IMR-90 (cell line): ENCODE data around the gene GRAMD1A. TPM values are rescaled to one million over a fixed set of nuclear protein-coding genes. Genes with fewer than 3 reads are reported as not detected.

Experiments used
- ATAC-seq: fragments of 200-7000 bp; cut with Tn5 transposase; 2 replicates; pipeline ENCODE4 v1.9.1; 2020; ENCODE audit warnings: low read depth, mild to moderate bottlenecking, moderate library complexity
- BruUV-seq: library from RNA; stranded (reverse); fragments of 400-500 nt; replicated peaks from 2 replicates; lab custom pipeline; 2021; lab: Mats Ljungman, UMichigan
- CTCF ChIA-PET: fragments of 300-600 bp; formaldehyde crosslinking; extraction: SDS; loops from one replicate; lab custom pipeline; 2021; ENCODE audit warnings: antibody characterized with exemption; lab: Yijun Ruan, JAX
- POLR2A ChIA-PET: fragments of 300-600 bp; sonication (Branson Sonifier 250); formaldehyde crosslinking; loops from one replicate; lab custom pipeline; 2022; ENCODE audit warnings: antibody characterized with exemption; ENCODE audit not compliant: unreplicated experiment; lab: Charles Lee
- DNase-seq: peaks from one replicate; pipeline ENCODE4 v3.0.0; 2013
- H2AFZ ChIP-seq: replicated peaks from 2 replicates; pipeline ENCODE3; 2013; ENCODE audit warnings: low read length, mild to moderate bottlenecking; ENCODE audit not compliant: poor library complexity
- H2AK5ac ChIP-seq: 2 replicates; pipeline ENCODE4 v1.6.1; 2013; ENCODE audit warnings: low read depth, low read length, inconsistent platforms
- H2AK9ac ChIP-seq: replicated peaks from 2 replicates; pipeline ENCODE3; 2013; ENCODE audit warnings: mild to moderate bottlenecking, low read depth, low read length, moderate library complexity; ENCODE audit not compliant: poor library complexity
- H2BK120ac ChIP-seq: 2 replicates; pipeline ENCODE4 v1.6.1; 2013; ENCODE audit warnings: low read depth, low read length, inconsistent platforms
- H2BK15ac ChIP-seq: 3 replicates; pipeline ENCODE4 v1.6.1; 2013; ENCODE audit warnings: low read depth, low read length, inconsistent platforms
- H2BK20ac ChIP-seq: 2 replicates; pipeline ENCODE4 v1.6.1; 2013; ENCODE audit warnings: low read depth, mild to moderate bottlenecking, inconsistent platforms, low read length, moderate library complexity
- H2BK5ac ChIP-seq: 2 replicates; pipeline ENCODE4 v1.6.1; 2013; ENCODE audit warnings: mild to moderate bottlenecking, low read depth, low read length, inconsistent platforms; ENCODE audit not compliant: poor library complexity, severe bottlenecking
- H3K14ac ChIP-seq: replicated peaks from 2 replicates; pipeline ENCODE4 v1.6.1; 2013; ENCODE audit warnings: low read depth, low read length, inconsistent platforms
- H3K18ac ChIP-seq: 2 replicates; pipeline ENCODE4 v1.6.1; 2013; ENCODE audit warnings: low read depth, low read length, control low read depth
- H3K23ac ChIP-seq: 2 replicates; pipeline ENCODE4 v1.6.1; 2013; ENCODE audit warnings: low read depth, low read length, inconsistent platforms
- H3K27ac ChIP-seq: 2 replicates; pipeline ENCODE4 v1.5.1; 2013; ENCODE audit warnings: mild to moderate bottlenecking, control low read depth, low read length; ENCODE audit not compliant: insufficient read depth
- H3K27me3 ChIP-seq: 2 replicates; pipeline ENCODE4 v1.6.1; 2013; ENCODE audit warnings: low read length; ENCODE audit not compliant: control insufficient read depth, insufficient read depth
- H3K36me3 ChIP-seq: 2 replicates; pipeline ENCODE4 v1.6.1; 2013; ENCODE audit warnings: low read length, mixed read lengths; ENCODE audit not compliant: control insufficient read depth, insufficient read depth
- H3K4ac ChIP-seq: 2 replicates; pipeline ENCODE4 v1.6.1; 2013; ENCODE audit warnings: low read depth, low read length, inconsistent platforms
- H3K4me1 ChIP-seq: 2 replicates; pipeline ENCODE4 v1.6.1; 2013; ENCODE audit warnings: low read length, mixed read lengths; ENCODE audit not compliant: control insufficient read depth, insufficient read depth
- H3K4me2 ChIP-seq: 2 replicates; pipeline ENCODE4 v1.6.1; 2013; ENCODE audit warnings: low read depth, mild to moderate bottlenecking, control low read depth, low read length, moderate library complexity
- H3K4me3 ChIP-seq: 2 replicates; pipeline ENCODE4 v1.5.1; 2013; ENCODE audit warnings: low read depth, mild to moderate bottlenecking, control low read depth, low read length, moderate library complexity; ENCODE audit not compliant: insufficient read depth
- H3K56ac ChIP-seq: 2 replicates; pipeline ENCODE4 v1.6.1; 2013; ENCODE audit warnings: low read length, inconsistent platforms; ENCODE audit not compliant: insufficient read depth; ENCODE audit errors: extremely low read depth
- H3K79me1 ChIP-seq, 2 experiments: 2 replicates each; pipeline ENCODE4 v1.6.1; 2013; ENCODE audit warnings: low read length in 2 of 2, inconsistent platforms in 1 of 2, low read depth in 1 of 2
- H3K9ac ChIP-seq: 2 replicates; pipeline ENCODE4 v1.6.1; 2013; ENCODE audit warnings: low read depth, low read length, control low read depth
- H3K9me1 ChIP-seq: 2 replicates; pipeline ENCODE4 v1.6.1; 2013; ENCODE audit warnings: low read length, inconsistent platforms; ENCODE audit not compliant: insufficient read depth
- H3K9me3 ChIP-seq: 2 replicates; pipeline ENCODE4 v1.6.1; 2013; ENCODE audit warnings: low read length; ENCODE audit not compliant: control insufficient read depth, insufficient read depth
- H4K20me1 ChIP-seq: 2 replicates; pipeline ENCODE4 v1.6.1; 2013; ENCODE audit warnings: low read length, inconsistent platforms; ENCODE audit not compliant: insufficient read depth
- H4K5ac ChIP-seq: 2 replicates; pipeline ENCODE4 v1.6.1; 2013; ENCODE audit warnings: mild to moderate bottlenecking, low read depth, low read length, control low read depth
- H4K8ac ChIP-seq, 2 experiments: 2 replicates each; pipeline ENCODE4 v1.6.1; 2013; ENCODE audit warnings: low read depth in 2 of 2, low read length in 2 of 2, control low read depth in 1 of 2, inconsistent platforms in 1 of 2
- H4K91ac ChIP-seq: 2 replicates; pipeline ENCODE4 v1.6.1; 2013; ENCODE audit warnings: low read depth, low read length, inconsistent platforms; ENCODE audit not compliant: insufficient read depth
- BHLHE40 ChIP-seq: fragments of 150-350 bp; IDR thresholded peaks from 2 replicates; pipeline ENCODE4 v1.6.1; 2016; ENCODE audit warnings: mild to moderate bottlenecking, low read depth, low read length
- CEBPB ChIP-seq: IDR thresholded peaks from 2 replicates; pipeline ENCODE4 v1.6.1; 2012; ENCODE audit warnings: low read depth, low read length, improper control_type of control experiment
- CHD1 ChIP-seq: IDR thresholded peaks from 2 replicates; pipeline ENCODE4 v1.6.1; 2012; ENCODE audit warnings: low read depth, low read length, improper control_type of control experiment
- FOS ChIP-seq: fragments of 150-350 bp; IDR thresholded peaks from 2 replicates; pipeline ENCODE4 v1.6.1; 2016; ENCODE audit warnings: low read depth, low read length
- MAFK ChIP-seq: IDR thresholded peaks from 2 replicates; pipeline ENCODE4 v1.6.1; 2012; ENCODE audit warnings: low read depth, low read length, improper control_type of control experiment
- MAZ ChIP-seq: IDR thresholded peaks from 2 replicates; pipeline ENCODE4 v1.6.1; 2012; ENCODE audit warnings: low read depth, mild to moderate bottlenecking, low read length, improper control_type of control experiment, moderate library complexity, borderline replicate concordance
- MXI1 ChIP-seq: IDR thresholded peaks from 2 replicates; pipeline ENCODE4 v1.6.1; 2012; ENCODE audit warnings: low read depth, mild to moderate bottlenecking, low read length, moderate library complexity, borderline replicate concordance
- NFE2L2 ChIP-seq: fragments of 150-350 bp; IDR thresholded peaks from 2 replicates; pipeline ENCODE4 v1.6.1; 2016; ENCODE audit warnings: low read depth, mild to moderate bottlenecking, low read length
- POLR2A ChIP-seq: IDR thresholded peaks from 2 replicates; pipeline ENCODE4 v1.6.1; 2012; ENCODE audit warnings: mild to moderate bottlenecking, low read depth, low read length
- RCOR1 ChIP-seq: IDR thresholded peaks from 2 replicates; pipeline ENCODE4 v1.6.1; 2012; ENCODE audit warnings: mild to moderate bottlenecking, low read length, improper control_type of control experiment; ENCODE audit not compliant: insufficient replicate concordance
- RFX5 ChIP-seq: IDR thresholded peaks from 2 replicates; pipeline ENCODE4 v1.8.0; 2012; ENCODE audit warnings: low read depth, mild to moderate bottlenecking, low read length, moderate library complexity
- SMC3 ChIP-seq: fragments of 150-350 bp; IDR thresholded peaks from 2 replicates; pipeline ENCODE4 v1.6.1; 2016; ENCODE audit warnings: low read depth, mild to moderate bottlenecking, antibody characterized with exemption, low read length, moderate library complexity
- WGBS, 2 experiments: methylation state at CpG; one replicate each; pipeline versions ENCODE4 v1.1.5 to v1.1.7; 2013; ENCODE audit warnings: missing lambda C conversion rate in 2 of 2; ENCODE audit not compliant: insufficient read length in 1 of 2; ENCODE audit errors: extremely low coverage in 2 of 2; 5-methylcytosine and 5-hydroxymethylcytosine counted together
- dilution Hi-C: fragments of 300-500 bp; cut with HindIII; formaldehyde crosslinking; loops from one replicate; pipeline ENCODE4 v1.14.3; 2018; ENCODE audit warnings: low sequenced_read_pairs; ENCODE audit not compliant: unreplicated experiment
- in situ Hi-C: fragments of 300-500 bp; cut with MboI; formaldehyde crosslinking; loops from 3 replicates; pipeline ENCODE4 v1.14.3; 2019; ENCODE audit warnings: low sequenced_read_pairs, inconsistent platforms, mixed read lengths
- intact Hi-C: fragments of 100-400 bp; cut with micrococcal nuclease; formaldehyde crosslinking; loops from 2 replicates; pipeline ENCODE4 v1.10.0; 2022
- polyA plus RNA-seq, 3 experiments: library from polyadenylated mRNA; depleted of rRNA; stranded (reverse); fragments of >200 nt; gene quantifications; 2 replicates each; pipeline ENCODE4 v1.2.3, GENCODE V29; 2012; ENCODE audit warnings: low replicate concordance in 1 of 3
- total RNA-seq: library from RNA; depleted of rRNA; stranded (reverse); fragments of >200 nt; gene quantifications from 2 replicates; pipeline ENCODE4 v1.2.3, GENCODE V29; 2012
- TF ChIP-seq, protein P1 (sequence below): fragments of 150-350 bp; IDR thresholded peaks from 2 replicates; pipeline ENCODE4 v1.6.1; 2017; ENCODE audit warnings: mild to moderate bottlenecking, antibody characterized with exemption, low read length, low read depth
- TF ChIP-seq, protein P2 (sequence below): fragments of 150-350 bp; IDR thresholded peaks from 2 replicates; pipeline ENCODE4 v1.6.1; 2016; ENCODE audit warnings: low read depth, mild to moderate bottlenecking, low read length, moderate library complexity, borderline replicate concordance

GRAMD1A gene
- total and polyA plus RNA-seq, 2 of the 4 experiments (the other 2 are of a cell fraction) = 11.1 to 63.0 TPM

DNA sequence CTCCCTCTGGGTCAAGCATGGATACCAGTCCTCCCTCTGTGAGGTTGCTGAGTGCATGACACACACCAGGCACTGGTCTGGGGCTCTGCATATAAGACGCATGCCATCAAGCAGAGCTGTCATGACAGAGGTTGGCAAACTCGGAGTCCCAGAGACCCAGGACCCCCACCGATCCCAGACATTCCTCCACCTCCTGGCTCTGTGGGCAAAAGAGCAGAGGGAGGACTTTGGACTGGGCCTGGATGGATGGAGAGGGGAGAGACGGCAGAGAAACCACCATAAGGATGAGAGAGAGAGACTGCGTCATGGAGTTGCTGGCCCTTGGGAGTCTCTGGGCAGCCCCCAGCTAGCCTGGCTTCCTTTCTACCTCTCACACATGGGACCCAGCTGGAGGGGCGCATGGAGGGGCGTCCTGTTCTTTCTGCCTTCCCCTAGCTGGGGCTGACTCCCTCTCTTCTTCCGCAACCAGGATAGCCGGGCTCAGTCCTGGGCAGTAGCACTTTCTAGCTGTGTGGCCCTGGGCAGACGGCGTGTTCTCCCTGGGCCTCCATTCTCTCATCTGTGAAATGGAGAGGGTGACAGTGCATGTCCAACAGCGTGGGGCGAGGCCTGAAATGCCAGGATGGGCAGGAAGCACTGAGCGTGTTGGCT is 43.0 kb downstream of the GRAMD1A start:
- peaks cover 12% of the 10 kb centered on the region for H3K27me3 ChIP-seq
- H3K27ac ChIP-seq = no peak overlapping the region
- CTCF ChIA-PET = interaction anchor here (1.5 kb wide), 1 partner anchor 43 kb away, joined by 3 read pairs; the partner anchor contains the start of gene GRAMD1A
- H3K4me2 ChIP-seq = no peak overlapping the region
- H2BK120ac ChIP-seq = no peak overlapping the region
- no peaks in the 10 kb centered on the region for H4K20me1 ChIP-seq
- H3K4ac ChIP-seq = no peak overlapping the region
- no peaks in the 10 kb centered on the region for H3K79me1 ChIP-seq
- dilution Hi-C loops = no loop called here
- H2AFZ ChIP-seq = no peak overlapping the region
- H4K8ac ChIP-seq = no peak overlapping the region
- H4K5ac ChIP-seq = no peak overlapping the region
- H3K4me3 ChIP-seq = no peak overlapping the region
- in situ Hi-C loops = no loop called here
- intact Hi-C loops = no loop called here
- H2BK20ac ChIP-seq = no peak overlapping the region
- POLR2A ChIA-PET = no interaction called here
- H4K91ac ChIP-seq = no peak overlapping the region
- no peaks in the 10 kb centered on the region for H3K9me1 ChIP-seq
- H3K18ac ChIP-seq = no peak overlapping the region
- no peak for TF ChIP-seq MAFK
- TF ChIP-seq RFX5 = no peak
- no peak for TF ChIP-seq FOS
- no peak for TF ChIP-seq CHD1
- TF ChIP-seq MAZ = no peak
- no peak for TF ChIP-seq RCOR1
- TF ChIP-seq, protein P1, sequence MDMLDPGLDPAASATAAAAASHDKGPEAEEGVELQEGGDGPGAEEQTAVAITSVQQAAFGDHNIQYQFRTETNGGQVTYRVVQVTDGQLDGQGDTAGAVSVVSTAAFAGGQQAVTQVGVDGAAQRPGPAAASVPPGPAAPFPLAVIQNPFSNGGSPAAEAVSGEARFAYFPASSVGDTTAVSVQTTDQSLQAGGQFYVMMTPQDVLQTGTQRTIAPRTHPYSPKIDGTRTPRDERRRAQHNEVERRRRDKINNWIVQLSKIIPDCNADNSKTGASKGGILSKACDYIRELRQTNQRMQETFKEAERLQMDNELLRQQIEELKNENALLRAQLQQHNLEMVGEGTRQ = no peak
- TF ChIP-seq POLR2A = no peak
- no peak for TF ChIP-seq CEBPB
- TF ChIP-seq NFE2L2 = no peak
- TF ChIP-seq MXI1 = no peak
- no peak for TF ChIP-seq SMC3
- TF ChIP-seq BHLHE40 = no peak
- TF ChIP-seq, protein P2, sequence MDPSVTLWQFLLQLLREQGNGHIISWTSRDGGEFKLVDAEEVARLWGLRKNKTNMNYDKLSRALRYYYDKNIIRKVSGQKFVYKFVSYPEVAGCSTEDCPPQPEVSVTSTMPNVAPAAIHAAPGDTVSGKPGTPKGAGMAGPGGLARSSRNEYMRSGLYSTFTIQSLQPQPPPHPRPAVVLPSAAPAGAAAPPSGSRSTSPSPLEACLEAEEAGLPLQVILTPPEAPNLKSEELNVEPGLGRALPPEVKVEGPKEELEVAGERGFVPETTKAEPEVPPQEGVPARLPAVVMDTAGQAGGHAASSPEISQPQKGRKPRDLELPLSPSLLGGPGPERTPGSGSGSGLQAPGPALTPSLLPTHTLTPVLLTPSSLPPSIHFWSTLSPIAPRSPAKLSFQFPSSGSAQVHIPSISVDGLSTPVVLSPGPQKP = no peak
- ATAC-seq (no peak), DNase-seq (no peak)
- peaks cover 5% of the 10 kb centered on the region; the same call in 1 of the 2 replicates for H3K4me1 ChIP-seq
- no peak overlapping the region for H2AK5ac ChIP-seq
- H2AK9ac ChIP-seq = no peak overlapping the region
- H3K56ac ChIP-seq = no peak overlapping the region
- H2BK15ac ChIP-seq = no peak overlapping the region
- no peaks in the 10 kb centered on the region for H3K9me3 ChIP-seq
- no TSS peak for BruUV-seq
- no peak overlapping the region for H2BK5ac ChIP-seq
- 78% methylated on average over 4 of the region's 14 CpGs; no CpG with 5 or more reads in 1 of the 2 experiments for WGBS, 2 experiments
- no peaks in the 10 kb centered on the region for H3K36me3 ChIP-seq
- no peak overlapping the region for H3K9ac ChIP-seq
- no peak overlapping the region for H3K23ac ChIP-seq
- H3K14ac ChIP-seq = no peak overlapping the region
